Measurements from ENCODE around the gene SPAG9.

- no peak for TF ChIP-seq CTCF (IDR thresholded peaks at IDR 0.05)
- TF ChIP-seq POLR2A (IDR thresholded peaks at IDR 0.05), result no peak
Measured at GRCh38 chr17:51071556-51071955, 49.1 kb downstream of the SPAG9 start.
